GM19438 (cell line): ENCODE data around the gene ANKUB1.

Experiments
- ATAC-seq: cut with Tn5 transposase; IDR thresholded peaks from one replicate; pipeline ENCODE4 v1.9.1; 2021; ENCODE audit warnings: low read depth; ENCODE audit not compliant: unreplicated experiment

Gene ANKUB1

DNA sequence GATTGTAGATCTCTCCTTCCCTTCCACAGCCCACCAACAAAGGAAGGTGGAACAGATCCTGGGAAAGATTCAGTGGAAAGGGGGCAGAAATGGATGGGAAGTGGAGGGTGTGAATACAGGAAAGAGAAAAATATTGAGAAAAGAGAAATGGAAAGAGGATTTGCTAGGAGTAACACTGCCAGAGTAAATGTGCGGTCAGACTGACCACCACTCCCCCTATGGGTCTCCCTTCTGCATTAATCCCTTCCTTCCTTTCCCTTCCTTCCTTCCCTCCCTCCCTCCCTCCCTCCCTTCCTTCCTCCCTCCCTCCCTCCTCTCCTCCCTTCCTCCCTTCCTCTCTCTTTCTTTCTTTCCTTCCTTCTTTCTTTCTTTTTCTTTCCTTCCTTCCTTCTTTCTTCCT, 28.1 kb downstream of the ANKUB1 start:
- no peak for ATAC-seq

DNA sequence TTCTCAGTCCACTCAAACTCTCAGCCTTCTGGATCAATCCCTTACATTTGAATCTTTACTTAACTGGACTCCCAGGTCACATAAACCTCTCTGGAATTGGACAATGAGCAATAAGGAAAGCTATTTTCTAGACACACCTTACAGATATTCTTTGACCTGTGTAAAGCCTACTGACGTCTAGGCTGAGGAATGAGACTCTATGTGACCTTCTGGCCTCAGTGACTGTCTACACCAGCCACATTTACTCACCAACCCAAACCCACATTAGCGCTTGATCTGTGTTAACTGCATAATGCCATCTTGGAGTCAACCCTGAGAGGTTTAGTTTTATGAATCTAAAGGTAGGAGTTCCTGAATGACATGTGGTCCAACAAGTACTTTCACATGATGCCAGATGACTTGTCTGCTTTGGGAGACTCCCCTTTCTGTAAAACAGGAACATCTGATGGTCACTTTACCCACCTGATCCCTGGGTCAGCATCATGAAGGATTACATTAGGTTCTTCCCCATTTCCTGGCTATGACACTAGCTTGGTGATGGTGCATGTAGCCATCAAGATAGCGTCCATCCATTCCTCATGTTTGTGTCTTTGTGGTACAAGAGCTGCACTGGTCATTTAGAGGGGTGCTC, 28.7 kb downstream of the ANKUB1 start:
- no peak for ATAC-seq

DNA sequence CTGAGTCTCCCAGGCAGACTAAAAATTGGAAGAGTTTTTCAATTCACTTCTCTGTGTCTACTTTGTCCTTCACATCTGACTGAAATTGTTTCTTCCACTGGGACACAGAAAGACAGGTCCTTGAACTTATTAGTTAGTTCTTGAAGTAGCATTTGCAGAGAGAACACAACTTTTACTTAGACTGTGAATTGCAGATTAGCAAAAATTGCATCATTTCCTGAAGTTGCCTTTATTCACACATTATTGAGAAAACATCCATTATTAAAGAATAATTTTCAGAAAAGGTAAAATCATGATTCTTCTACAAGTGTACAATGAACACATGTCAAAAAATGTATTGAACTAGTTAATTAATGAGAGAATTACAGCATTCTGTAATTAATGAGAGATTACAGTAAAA, 38.6 kb downstream of the ANKUB1 start:
- no peak for ATAC-seq

- peak; percentile 14 for ATAC-seq
Observed at GRCh38 chr3:149752788-149753136, 39.6 kb downstream of the ANKUB1 start.

GRCh38 chr3:149752051-149752787, 40.1 kb downstream of the ANKUB1 start, which contains the start of gene COMMD2:
COMMD2 (minus strand) TSS chr3:149752489; CDS start chr3:149752444, 45 bp downstream.
- peak; percentile 98 for ATAC-seq

- no peak for ATAC-seq
Observed at GRCh38 chr3:149751551-149751950, 40.8 kb downstream of the ANKUB1 start.

DNA sequence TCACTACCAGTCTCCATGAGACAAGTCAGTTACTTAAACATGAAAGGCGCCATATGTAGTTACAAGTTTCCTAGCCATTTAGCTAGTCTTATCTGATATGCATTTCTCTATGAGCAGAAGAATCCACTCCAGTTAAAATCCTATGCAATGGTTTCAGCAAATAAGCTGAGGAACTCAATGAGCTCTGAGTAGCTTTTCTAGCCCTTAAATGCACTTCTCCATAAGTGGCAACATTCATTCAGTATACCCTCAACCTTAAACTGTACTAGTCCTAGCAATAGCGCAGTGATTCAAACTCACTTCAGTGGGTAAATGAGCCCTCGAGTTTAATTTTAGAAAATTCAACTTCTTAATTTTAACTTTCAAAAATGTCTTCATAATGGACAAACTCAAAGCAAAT, 47.7 kb downstream of the ANKUB1 start:
- ATAC-seq = no peak

GRCh38 chr3:149744151-149744550, 48.2 kb downstream of the ANKUB1 start:
- ATAC-seq = no peak

DNA sequence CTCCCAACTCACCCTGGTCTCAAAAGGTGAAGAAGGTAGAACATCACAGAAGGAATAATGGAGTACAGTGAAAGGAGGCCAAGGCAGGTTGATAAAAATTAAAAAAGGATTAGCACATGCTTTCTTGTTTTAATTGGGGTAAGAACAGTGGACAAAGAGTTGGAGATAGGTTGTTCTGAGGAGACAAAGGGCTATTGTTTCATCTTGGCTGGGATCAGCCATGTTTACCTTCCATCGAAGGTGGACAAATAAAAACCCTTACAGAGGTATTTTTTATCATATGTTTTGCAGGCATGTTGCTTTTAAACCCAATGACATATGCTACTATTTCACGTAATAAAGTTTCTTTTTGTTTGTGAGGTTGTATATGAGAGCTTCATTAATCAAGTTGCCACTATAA, 53.0 kb downstream of the ANKUB1 start:
- ATAC-seq = no peak

- ATAC-seq = no peak
Observed at GRCh38 chr3:149738876-149739275, 53.5 kb downstream of the ANKUB1 start.

- no peak for ATAC-seq
Observed at GRCh38 chr3:149736953-149737205, 55.5 kb downstream of the ANKUB1 start.

- no peak for ATAC-seq
Observed at GRCh38 chr3:149736175-149736952, 56.0 kb downstream of the ANKUB1 start.

DNA sequence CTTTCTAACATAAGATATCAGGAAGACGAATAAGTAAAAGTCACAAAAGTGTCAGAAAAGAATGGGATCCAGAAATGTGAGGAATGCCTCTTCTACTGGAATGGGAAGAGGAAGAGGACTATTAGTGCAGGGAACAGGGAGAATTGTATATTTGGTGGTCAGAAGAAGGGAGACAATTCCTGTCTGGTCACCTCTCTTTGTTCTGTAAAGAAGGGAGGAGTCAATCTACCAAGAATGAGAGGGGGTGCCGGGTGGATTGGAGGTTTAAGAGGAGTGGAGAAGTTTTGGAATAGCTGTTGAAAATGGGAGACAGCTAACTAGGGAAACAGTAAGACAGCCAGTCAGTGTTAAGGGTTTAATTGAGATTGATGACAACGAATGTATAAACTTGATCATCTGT, 60.1 kb downstream of the ANKUB1 start:
- no peak for ATAC-seq

DNA sequence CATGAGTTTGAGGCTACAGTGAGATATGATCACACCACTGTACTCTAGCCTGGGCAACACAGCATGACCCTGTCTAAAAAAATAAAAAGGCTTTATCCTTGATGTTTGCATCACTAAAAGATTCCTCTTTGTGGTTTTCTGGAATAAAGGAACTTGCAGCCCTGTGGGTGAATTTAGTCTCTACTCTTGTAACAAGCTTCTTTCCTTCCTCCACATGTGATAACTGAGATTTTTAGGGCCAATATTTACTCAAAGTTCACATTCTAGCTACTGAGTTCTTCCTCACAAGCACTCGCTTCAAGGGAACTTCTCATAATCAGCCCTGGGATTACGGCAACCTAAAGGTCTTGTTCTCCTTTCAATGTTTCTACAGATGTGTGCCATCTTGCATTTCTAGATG, 64.7 kb downstream of the ANKUB1 start:
- ATAC-seq = no peak

GRCh38 chr3:149726716-149727407, 65.5 kb downstream of the ANKUB1 start:
- ATAC-seq = peak; percentile 65

- ATAC-seq = no peak
Observed at GRCh38 chr3:149723781-149724180, 68.6 kb downstream of the ANKUB1 start.

- ATAC-seq = no peak
Observed at GRCh38 chr3:149720918-149721317, 71.4 kb downstream of the ANKUB1 start.

GRCh38 chr3:149717391-149718056, 74.8 kb downstream of the ANKUB1 start:
- ATAC-seq = no peak

DNA sequence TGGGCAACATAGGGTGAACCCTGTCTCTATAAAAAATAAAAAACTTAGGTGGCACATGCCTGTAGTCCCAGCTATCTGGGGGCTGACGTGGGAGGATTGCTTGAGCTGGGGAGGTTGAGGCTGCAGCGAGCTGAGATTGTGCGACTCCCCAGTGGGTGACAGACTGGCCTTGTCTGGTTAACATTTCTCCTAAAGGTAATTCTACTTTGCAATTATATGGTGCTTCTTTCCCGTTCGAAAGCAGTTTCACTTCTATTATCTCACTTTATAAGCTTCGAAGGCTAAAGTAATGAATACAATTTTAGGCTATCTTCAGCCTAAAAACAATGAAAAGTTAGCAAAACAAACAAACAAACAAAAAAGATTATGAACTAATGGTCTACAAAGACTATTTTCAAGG, 75.4 kb downstream of the ANKUB1 start:
- no peak for ATAC-seq

GRCh38 chr3:149715247-149715646, 77.1 kb downstream of the ANKUB1 start:
- no peak for ATAC-seq
